NT2/D1 (cell line): ENCODE measurements around the gene XKR7.

ENCODE experiments used
- SUZ12 ChIP-seq: IDR thresholded peaks from 2 replicates; pipeline ENCODE4 v1.6.1; 2011; ENCODE audit not compliant: insufficient read length, insufficient read depth; ENCODE audit errors: extremely low read depth
- ZNF274 ChIP-seq: IDR thresholded peaks from 2 replicates; pipeline ENCODE4 v1.6.1; 2011; ENCODE audit warnings: mild to moderate bottlenecking, low read depth, low read length

DNA sequence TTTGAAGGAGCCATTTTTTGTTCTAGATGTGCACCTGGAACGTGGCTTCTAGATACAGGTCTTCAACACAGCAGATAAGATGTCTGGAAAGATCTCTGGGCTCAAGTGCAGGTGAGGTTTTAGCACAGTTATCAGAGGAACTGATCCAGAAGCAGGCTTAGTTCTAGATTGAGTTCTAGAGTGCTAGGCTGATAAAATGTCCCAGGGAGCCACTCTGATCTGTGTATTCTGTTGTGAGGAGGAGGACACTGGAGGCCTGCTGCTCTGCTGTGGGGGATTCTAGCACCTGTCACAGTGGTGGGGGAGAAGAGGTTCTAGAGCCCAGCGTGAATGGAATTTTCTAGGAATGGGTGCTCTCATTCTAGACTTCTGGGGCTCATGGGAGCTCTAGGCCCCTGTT lies 30.3 kb downstream of the XKR7 start:
- TF ChIP-seq SUZ12 (no peak), ZNF274 (no peak)
